GM19193 (cell line): ENCODE results near the gene CCDC9.

ENCODE experiments used
- POLR2A ChIP-seq: IDR thresholded peaks from 4 replicates; pipeline ENCODE4 v1.6.1; 2011; ENCODE audit not compliant: insufficient read depth, insufficient read length; ENCODE audit errors: extremely low read depth

Gene CCDC9

DNA sequence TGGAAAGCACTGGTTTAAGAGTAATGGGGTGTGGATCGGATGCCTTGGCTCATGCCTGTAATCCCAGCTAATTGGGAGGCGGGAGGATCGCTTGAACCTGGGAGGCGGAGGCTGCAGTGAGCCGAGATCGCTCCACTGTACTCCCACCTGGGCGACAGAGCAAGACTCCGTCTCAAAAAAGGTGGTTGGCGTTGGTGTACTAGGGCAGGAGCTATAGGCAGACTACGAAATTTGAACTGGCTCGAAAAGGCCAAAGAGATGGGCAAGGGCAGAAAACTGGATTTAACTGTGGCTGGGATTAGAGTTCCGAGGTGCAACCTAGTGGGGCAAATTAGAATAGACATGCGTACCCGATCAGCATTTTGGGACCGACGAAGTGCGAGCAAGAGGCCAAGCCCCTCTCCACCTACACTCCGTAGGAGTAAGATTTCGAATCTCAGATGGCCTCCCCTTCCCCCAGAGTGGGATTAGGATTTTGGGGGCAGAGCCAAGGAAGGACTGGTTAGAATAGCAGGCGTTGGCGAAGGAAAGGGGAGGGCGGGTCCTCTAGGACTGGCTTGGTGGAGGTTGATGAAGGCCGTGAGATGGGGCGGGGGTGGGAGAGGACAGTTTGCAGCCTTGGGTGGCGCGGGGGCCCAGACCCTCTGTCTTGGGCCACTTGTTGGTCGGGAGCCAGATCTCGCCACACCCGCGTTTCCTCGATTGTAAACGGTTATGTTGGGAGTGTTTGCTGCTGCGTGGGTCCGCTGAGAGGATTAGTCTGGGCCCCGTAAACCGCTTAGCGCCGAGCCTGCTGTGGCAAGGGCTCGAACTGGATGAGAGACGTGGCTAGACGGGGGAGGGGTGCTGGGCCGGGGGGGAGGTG, 16.4 kb downstream of the CCDC9 start:
- TF ChIP-seq POLR2A: no peak

DNA sequence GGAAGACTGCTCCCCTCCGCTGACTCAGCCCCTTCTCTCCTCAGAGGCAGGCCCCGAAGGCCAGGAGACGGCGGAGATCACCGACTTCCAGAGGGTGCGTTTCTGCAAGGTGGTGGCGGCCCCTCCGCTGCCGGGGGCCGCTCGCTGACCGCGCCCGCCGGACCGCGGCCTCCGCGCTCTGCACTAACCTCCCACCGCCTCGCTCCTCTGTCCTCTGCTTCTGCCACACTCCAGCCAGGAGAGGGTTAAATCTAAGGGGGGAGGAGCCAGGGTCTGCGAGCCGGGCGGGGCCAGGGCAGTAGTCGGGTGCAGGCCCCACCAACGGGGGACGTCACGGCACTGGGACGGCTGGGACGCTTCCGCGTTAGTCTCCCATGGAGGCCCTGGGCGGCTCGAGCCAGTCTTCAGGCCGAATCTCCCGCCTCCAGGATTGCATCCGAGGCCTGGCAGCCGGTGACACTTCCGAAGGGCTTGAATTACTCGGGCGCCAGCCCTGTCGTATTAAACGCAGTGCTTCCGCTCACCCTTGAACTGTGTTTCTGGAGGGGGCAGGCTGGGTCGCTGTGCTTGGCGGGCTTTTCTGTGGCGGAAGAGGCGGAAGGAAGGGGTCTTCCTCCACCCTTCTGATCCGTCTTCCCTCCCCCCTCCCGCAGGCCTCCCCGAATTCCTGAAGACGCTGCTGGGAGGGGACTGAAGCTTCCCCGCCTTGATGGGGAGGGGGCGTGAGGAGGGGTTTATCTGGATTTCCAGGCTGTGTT, 17.2 kb downstream of the CCDC9 start:
- TF ChIP-seq POLR2A: peak; percentile 87

DNA sequence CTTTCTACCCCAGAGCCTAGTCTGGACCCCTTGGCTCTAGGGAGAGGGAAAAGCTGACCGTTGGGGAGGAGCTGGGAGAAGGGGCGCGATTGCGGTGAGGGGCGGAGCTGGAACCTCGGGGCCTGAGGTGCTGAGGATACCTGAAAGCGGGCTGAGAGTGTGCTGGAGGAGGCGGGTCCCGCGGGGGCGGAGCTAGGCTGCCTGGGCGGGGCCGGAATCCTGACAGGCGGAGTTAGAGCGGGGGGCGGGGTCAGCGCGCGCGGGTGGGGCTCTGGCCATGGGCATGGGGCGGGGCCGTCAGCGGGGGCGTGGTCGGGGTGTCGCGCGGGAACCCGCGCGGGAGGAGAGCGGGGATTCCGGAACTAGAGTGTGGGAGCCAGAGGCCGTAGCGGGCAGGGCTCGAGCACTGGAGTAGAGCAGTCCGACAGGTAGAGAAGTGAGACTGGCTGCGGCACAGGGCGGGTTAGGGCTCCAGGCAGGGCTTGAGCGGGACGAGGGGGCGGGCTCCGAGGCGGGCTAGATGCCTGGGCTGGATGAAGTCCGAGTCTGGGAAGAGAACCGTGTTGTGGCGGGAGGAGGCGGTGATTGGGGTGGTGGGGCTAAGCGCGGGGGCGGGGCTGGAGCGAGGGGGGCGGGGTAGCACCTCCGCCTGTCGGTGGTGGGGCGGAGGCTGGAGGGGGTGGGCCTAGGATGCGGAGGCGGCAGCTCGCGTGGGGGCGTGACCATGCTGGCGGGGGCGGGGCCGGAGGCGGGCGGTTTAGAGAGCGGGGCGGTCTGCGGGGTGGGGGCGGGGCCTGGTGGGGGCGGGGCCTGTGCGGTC, 18.0 kb downstream of the CCDC9 start, which contains the start of gene INAFM1:
TSS of gene INAFM1 (plus strand) at position 815 of the 820 bp plus-strand sequence. CDS start 35 bp downstream, outside the sequence.
- TF ChIP-seq POLR2A: peak; percentile 56

DNA sequence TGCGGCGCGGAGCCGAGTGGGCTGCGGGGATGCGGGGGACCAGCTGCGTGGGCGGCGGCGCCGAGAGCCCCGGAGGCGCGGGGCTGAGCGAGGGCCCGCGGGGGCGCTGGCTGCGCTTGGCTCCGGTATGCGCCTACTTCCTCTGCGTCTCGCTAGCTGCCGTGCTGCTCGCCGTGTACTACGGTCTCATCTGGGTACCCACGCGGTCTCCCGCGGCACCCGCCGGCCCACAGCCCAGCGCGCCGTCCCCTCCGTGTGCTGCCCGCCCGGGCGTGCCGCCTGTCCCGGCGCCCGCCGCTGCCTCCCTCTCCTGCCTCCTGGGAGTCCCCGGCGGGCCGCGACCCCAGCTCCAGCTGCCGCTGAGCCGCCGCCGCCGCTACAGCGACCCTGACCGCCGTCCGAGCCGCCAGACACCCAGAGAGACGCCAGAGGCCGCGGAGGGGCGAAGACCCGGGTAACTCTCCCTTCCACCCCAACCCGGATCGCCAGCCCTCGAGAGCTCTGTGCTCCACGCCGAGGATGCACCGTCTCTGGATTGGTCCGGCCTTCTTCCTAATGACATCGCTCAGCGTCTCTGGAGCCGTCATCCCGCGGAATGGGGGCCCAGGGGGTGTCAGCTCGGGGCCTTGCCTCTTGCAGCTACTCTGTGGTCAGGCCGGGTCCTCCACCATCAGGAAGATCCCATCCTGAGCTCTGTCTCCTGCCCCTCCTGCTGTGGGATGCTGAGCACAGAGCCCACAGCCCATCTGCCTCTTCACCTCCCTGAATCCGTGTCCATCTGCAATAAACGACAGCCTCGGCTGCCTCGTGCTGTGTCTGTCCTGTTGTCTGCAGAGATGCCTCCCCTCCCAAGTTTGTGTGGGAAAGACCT, 18.8 kb downstream of the CCDC9 start:
- no peak for TF ChIP-seq POLR2A

DNA sequence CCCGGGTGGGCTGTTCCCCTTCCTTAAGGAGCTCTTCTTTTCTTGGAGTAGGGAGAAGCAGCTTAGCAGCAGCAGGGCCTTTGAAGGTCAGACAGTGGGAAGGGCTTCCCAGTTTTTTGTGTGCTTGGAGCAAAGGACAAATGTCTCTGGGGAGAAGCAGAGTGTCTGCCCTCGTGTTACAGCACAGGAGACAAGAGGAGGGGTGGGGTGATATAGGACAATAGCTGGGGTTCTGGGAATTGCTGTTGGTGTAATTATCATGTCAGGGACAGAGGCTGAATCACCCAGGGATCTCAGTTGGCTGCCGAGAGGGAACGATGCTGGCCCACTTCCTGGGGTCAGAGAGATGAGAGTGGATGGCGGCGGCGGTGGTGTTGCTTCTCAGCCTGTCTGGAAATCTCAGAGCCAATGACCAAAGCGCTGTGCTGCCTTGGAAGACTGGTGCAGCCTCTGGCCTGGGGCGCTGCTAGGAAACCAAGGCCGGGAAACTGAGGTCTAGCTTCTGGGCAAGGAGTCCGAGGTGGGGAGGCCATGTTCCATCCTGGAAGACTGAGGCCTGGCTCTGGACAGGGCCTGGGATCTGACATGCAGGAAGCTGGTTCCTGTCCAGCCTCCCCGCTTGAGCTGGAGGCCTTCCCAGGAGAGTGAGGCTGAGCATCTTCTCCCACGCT, 19.6 kb downstream of the CCDC9 start:
- TF ChIP-seq POLR2A: no peak

DNA sequence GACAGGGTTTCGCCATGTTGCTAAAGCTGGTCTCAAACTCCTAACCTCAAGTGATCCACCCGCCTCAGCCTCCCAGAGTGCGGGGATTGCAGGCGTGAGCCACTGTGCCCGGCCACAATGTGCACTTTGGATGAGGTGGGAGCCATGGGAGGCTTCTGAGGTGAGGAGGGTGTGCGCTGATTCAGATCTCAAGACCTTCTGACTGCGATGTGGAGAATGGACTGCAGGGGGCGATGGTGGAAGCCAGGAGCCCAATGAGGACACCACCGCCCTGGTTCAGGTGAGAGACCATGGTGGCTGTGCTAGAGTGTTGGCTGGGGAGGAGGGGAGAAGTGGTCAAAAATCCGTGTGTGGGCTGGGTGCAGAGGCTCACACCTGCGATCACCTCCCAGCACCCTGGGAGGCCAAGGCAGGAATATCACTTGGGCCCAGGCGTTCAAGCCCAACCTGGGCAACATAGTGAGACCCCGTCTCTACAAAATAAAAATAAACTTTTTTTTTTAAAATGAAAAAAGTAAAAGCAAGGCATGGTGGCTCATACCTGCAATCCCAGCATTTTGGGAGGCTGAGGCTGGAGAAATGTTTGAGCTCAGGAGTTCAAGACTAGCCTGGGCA, 24.0 kb downstream of the CCDC9 start:
- no peak for TF ChIP-seq POLR2A

DNA sequence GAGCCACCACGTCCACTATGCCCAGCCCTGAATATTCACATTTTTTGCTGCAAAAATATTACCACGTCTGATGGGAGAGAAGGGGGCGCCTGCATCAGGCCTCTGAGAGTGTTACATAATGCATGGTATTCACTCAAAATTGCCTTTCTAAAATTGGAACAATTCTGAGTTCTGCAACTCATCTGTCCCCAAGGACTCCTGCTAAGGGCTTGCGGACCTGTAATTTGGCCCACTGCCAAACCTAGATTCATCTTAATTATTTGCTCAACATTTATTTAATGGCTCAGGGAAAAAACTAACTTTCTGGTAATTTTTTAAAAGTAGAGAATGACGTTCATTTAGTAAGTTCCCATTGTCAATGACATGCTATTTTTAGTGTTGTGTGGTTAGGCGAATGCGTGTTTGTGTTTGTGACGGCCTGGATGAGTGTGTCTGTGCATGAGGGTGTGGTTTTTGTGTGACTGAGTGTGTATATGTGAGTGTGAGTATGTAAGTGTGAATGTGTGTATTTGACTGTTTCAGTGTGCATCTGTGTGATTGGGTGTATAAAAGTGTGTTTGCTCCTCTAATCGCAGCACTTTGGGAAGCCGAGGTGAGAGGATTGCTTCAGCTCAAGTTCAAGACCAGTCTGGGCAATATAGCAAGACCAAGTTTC, 27.2 kb downstream of the CCDC9 start:
- TF ChIP-seq POLR2A: no peak

DNA sequence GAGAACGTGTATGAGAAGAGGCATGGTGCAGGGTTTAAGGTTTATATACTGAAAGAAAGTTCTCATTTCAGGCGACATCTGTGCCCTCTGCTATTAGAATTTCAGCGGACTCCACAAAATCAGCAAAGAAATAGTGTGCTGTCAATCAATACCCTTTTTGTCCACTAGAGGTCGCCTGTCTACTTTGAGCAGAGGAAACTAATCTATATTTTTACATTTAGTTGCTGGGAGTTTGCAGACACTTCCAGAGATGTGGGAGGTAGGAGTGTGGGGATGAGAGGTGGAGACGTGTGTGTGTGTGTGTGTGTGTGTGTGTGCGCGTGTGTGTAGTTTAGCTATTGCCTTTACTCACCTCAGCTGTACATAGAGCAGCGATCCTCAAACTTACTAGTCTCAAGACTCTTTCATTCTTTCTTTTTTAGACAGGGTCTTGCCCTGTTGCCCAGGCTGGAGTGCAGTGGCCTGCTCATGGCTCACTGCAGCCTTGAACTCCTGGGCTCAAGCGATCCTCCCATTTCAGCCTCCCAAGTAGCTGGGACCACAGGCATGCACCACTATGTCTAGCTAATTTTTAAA, 28.1 kb downstream of the CCDC9 start:
- TF ChIP-seq POLR2A: no peak

DNA sequence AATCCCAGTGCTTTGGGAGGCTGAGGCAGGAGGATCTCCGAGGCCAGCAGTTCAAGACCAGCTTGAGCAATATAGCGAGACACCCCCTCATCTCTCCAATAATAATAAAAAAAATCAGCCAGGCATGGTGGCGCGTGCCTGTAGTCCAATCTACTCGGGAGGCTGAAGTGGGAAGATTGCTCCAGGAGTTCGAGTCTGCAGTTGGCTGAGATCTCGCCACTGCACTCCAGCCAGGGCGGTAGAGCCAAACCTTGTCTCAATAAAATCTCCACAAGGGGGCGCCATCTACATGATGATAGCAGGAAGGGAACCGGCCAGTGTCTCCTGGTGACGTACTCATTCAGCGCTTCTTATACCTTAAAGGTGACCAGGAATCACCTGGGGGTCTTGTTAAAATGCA, 39.7 kb downstream of the CCDC9 start:
- TF ChIP-seq POLR2A: no peak

DNA sequence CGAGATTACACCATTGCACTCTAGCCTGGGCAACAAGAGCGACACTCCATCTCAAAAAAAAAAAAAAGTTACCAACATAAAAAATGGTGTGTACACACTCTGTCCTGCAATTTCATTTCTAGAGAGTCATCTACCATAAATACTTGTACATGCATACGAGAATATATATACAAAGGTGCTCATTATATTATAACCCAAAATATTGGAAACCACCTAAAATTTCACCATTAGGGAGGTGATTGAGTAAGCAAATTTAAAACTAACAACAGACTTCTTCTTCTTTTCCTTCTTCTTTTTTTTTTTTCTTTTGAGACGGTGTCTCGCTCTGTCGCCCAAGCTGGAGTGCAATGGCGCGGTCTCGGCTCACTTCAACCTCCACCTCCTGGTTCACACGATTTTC, 45.9 kb downstream of the CCDC9 start:
- TF ChIP-seq POLR2A: no peak

DNA sequence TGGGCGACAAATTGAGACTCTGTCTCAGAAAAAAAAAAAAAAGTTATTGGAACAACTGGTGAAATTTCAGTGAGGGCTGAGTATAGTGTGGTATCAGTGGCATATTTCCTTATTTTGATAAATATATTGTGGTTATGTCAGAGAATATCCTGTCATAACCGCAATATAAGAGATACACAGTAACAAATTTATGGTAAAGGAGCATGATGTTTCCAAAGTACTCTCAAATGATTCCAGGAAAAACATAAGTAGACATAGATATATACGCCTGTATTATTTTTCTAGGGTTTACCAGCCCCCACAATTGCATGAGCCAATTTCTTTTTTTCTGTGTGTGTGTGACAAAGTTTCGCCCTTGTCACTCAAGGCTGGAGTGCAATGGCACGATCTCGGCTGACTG, 47.6 kb downstream of the CCDC9 start:
- no peak for TF ChIP-seq POLR2A

DNA sequence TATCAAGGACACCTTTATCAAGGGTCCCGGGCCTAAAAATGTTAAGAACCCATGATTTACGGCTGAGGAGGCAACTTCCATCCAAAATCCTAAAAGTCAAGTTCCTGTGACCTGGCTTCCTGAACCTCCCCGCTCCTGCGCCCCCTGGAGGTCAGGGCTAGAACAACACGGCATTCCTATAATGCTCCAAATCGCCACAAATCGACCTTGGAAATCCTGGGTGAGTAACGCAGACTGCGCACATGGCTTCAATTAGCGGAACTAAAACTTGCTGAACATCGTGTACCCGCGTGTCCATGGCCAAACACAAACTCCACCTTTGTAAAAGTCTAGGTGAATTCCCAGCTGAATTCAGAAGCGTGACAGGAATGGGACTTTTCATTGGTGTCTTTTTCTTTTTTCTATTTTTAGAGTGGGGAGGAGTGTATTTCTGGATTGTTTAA, 49.0 kb downstream of the CCDC9 start:
- no peak for TF ChIP-seq POLR2A

DNA sequence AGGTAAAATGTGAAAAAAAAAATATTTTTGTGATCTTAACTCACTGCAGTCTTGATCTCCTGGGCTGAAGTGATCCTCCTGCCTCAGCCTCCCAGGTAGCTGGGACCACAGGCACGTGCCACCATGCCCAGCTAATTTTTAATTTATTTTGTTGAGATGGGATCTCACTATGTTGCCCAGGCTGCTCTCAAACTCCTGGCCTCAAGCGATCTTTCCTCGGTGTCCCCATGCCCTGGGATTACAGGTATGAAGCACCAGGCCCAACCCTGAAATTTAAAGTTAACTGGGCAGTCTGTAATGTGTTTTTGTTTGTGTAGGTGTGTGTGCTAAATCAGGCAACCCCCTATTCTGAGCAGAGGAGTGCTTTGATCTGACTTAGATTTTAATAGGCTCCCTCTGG, 50.0 kb downstream of the CCDC9 start:
- TF ChIP-seq POLR2A: no peak

DNA sequence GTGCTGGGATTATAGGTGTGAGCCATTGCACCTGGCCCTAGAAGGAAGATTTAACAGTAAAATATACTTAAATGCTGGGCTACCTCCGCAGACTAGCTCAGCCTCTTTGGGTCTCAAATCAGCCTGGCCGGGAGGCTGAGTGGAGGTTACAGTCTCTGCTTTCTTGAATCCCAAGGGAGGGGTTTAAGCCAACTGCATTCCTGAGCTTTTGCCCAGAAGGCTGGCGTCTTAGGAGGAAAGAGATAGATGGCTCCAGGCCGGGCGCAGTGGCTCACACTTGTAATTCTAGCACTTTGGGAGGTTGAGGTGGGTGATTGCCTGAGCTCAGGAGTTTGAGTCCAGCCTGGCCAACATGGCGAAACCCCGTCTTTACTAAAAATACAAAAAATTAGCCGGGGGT, 52.7 kb downstream of the CCDC9 start:
- TF ChIP-seq POLR2A: no peak
